ENCODE data around the gene SEC14L1.

DNA sequence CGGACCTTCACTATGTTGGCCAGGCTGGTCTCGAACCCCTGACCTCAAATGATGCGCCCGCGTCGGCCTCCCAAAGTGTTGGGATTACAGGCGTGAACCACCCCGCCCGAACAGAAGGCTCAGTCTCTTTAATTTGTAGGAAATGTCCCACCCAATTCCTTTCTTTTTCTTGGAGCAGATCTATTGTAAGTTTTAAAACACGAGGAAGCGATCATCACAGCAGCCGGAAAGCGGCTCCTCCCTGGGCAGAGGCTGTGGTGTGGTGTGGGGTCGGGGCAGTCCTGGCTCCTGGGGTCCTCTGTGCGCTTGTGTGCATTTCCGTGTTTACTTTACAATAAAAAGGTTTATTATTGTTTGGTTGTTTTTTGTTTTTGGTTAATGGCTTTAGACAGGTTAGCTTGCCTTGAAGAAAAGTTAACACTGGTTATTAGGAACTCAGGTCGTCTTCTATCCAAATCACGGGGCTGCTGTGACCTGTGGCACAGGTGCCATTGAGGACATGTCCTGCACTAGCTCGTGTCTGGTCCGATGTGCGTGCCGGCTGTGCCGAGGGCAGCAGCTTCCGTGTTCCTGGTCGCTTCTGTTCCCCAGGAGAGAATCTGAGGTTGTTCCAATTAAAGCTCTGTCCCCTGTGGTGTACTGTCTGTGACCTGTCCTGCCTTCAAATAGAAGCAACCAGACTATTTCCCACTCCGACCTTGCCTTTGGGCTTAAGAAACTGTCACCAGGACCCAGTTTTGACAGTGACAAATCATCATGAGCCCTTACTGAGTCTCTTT, 83.1 kb downstream of the SEC14L1 start:
- TF ChIP-seq EZH2phosphoT487 (IDR thresholded peaks at IDR 0.05; ENCODE audit: low read length), result no peak
- TF ChIP-seq, protein P1, sequence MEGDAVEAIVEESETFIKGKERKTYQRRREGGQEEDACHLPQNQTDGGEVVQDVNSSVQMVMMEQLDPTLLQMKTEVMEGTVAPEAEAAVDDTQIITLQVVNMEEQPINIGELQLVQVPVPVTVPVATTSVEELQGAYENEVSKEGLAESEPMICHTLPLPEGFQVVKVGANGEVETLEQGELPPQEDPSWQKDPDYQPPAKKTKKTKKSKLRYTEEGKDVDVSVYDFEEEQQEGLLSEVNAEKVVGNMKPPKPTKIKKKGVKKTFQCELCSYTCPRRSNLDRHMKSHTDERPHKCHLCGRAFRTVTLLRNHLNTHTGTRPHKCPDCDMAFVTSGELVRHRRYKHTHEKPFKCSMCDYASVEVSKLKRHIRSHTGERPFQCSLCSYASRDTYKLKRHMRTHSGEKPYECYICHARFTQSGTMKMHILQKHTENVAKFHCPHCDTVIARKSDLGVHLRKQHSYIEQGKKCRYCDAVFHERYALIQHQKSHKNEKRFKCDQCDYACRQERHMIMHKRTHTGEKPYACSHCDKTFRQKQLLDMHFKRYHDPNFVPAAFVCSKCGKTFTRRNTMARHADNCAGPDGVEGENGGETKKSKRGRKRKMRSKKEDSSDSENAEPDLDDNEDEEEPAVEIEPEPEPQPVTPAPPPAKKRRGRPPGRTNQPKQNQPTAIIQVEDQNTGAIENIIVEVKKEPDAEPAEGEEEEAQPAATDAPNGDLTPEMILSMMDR (IDR thresholded peaks at IDR 0.05; ENCODE audit: low read length), result no peak
